ENCODE data around the gene ARHGEF16.

GRCh38 chr1:3488432-3488831, 34.0 kb downstream of the ARHGEF16 start:
- no peak for TF ChIP-seq CTCF (IDR thresholded peaks at IDR 0.05)
- no peak for TF ChIP-seq EZH2 (IDR thresholded peaks at IDR 0.05; ENCODE audit: borderline replicate concordance, insufficient read depth, low read depth, low read length, poor library complexity, severe bottlenecking)
